ENCODE measurements around the gene DLAT. TPM values are rescaled to one million over a fixed set of nuclear protein-coding genes. Genes with fewer than 3 reads are reported as not detected.

The DLAT gene
- total RNA-seq, 1 experiment from 2014 or later, result 68.1 TPM

DNA sequence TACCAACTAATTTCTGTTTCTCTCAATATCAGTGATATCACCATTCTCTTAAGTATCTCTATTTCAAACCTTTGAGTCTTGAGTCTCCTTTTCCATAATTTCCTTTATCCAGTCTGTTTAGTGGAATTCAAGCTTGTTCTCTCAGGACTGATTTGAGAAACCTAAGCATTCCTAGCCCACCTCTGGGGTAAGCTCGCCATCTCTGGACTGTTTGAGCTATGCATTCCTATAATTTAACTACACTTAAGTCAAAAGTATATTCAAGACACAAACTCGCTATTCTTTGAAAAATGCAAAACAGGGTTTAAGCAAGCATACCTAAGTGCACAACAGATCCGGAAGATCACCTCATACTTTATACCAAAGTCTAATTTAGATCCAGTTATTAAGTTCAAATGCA, 2.1 kb upstream of the DLAT start:
- H3K4me1 ChIP-seq (ENCODE audit: control insufficient read depth in 1 of 2, insufficient read depth in 2 of 2, low read length in 2 of 2), result peaks cover 7 to 8% of the 10 kb centered on the region in 2 experiments; a peak in 3 of 4 replicates
- ChIA-PET POLR2A (no interaction called here), CTCF (interaction anchor here (1.4 to 1.5 kb wide), 2 partner anchors 91 to 182 kb away, joined by 3 to 4 read pairs; no protein-coding TSS in a partner anchor), RAD21 (ENCODE audit: low non-redundant PET in 1 of 2, low total read pairs in 2 of 2, uncharacterized antibody in 2 of 2, unreplicated experiment in 2 of 2) (no interaction called here)
- H3K36me3 ChIP-seq (ENCODE audit: control insufficient read depth in 1 of 2, insufficient read depth in 2 of 2, low read length in 2 of 2), result peaks cover 0 to 10% of the 10 kb centered on the region in 2 experiments; a peak in 2 of 4 replicates
- no peaks in the 10 kb centered on the region for H3K9me3 ChIP-seq (ENCODE audit: control insufficient read depth in 1 of 2, insufficient read depth in 1 of 2, low read depth in 1 of 2, low read length in 2 of 2)
- peaks cover 15% of the 10 kb centered on the region for H3K79me2 ChIP-seq (ENCODE audit: insufficient read depth, low read length)
- H4K20me1 ChIP-seq (ENCODE audit: insufficient read depth), result no peaks in the 10 kb centered on the region
- ATAC-seq (no peak), DNase-seq (ENCODE audit: low read depth, low spot score) (no peak)
- no peak overlapping the region for H3K4me3 ChIP-seq (replicated peaks in 1 of 2; ENCODE audit: low read depth in 1 of 2, low read length in 2 of 2)
- H3K27ac ChIP-seq (ENCODE audit: low read depth, low read length), result no peak overlapping the region
- no peak overlapping the region for H3K9ac ChIP-seq (ENCODE audit: low read length)
- H3K27me3 ChIP-seq (ENCODE audit: insufficient read depth, low read length), result no peaks in the 10 kb centered on the region
- H3K9me2 ChIP-seq (ENCODE audit: insufficient read depth), result no peaks in the 10 kb centered on the region
- no TSS peak for BruUV-seq (replicated peaks)
- intact Hi-C loops (cut with micrococcal nuclease), result no loop called here
- H2AFZ ChIP-seq (ENCODE audit: low read depth, low read length, poor library complexity, severe bottlenecking), result no peak overlapping the region
- no peak overlapping the region for H3K4me2 ChIP-seq (ENCODE audit: low read length)
- peak; percentile 14; the same call in 1 of the 2 replicates for TF ChIP-seq RAD21 (IDR thresholded peaks at IDR 0.05; ENCODE audit: low read depth)
- no peak for TF ChIP-seq CEBPB (IDR thresholded peaks at IDR 0.05; ENCODE audit: low read depth)
- TF ChIP-seq, protein P1, sequence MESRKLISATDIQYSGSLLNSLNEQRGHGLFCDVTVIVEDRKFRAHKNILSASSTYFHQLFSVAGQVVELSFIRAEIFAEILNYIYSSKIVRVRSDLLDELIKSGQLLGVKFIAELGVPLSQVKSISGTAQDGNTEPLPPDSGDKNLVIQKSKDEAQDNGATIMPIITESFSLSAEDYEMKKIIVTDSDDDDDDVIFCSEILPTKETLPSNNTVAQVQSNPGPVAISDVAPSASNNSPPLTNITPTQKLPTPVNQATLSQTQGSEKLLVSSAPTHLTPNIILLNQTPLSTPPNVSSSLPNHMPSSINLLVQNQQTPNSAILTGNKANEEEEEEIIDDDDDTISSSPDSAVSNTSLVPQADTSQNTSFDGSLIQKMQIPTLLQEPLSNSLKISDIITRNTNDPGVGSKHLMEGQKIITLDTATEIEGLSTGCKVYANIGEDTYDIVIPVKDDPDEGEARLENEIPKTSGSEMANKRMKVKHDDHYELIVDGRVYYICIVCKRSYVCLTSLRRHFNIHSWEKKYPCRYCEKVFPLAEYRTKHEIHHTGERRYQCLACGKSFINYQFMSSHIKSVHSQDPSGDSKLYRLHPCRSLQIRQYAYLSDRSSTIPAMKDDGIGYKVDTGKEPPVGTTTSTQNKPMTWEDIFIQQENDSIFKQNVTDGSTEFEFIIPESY (IDR thresholded peaks at IDR 0.05; ENCODE audit: extremely low read depth, insufficient replicate concordance, low read length), result no peak
- TF ChIP-seq ZNF274 (IDR thresholded peaks at IDR 0.05; ENCODE audit: low read depth, low read length), result no peak
- TF ChIP-seq, protein P2, sequence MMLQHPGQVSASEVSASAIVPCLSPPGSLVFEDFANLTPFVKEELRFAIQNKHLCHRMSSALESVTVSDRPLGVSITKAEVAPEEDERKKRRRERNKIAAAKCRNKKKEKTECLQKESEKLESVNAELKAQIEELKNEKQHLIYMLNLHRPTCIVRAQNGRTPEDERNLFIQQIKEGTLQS (IDR thresholded peaks at IDR 0.05), result no peak
- no peak for TF ChIP-seq POLR2A (IDR thresholded peaks at IDR 0.05; ENCODE audit: borderline replicate concordance, extremely low read depth, insufficient read depth, insufficient read length)
- no peak for TF ChIP-seq EZH2 (IDR thresholded peaks at IDR 0.05)
- no peak for TF ChIP-seq SIN3A (IDR thresholded peaks at IDR 0.05; ENCODE audit: low read depth)
- no peak for TF ChIP-seq ELF1 (IDR thresholded peaks at IDR 0.05; ENCODE audit: borderline replicate concordance, low read depth)
- TF ChIP-seq, protein P3, sequence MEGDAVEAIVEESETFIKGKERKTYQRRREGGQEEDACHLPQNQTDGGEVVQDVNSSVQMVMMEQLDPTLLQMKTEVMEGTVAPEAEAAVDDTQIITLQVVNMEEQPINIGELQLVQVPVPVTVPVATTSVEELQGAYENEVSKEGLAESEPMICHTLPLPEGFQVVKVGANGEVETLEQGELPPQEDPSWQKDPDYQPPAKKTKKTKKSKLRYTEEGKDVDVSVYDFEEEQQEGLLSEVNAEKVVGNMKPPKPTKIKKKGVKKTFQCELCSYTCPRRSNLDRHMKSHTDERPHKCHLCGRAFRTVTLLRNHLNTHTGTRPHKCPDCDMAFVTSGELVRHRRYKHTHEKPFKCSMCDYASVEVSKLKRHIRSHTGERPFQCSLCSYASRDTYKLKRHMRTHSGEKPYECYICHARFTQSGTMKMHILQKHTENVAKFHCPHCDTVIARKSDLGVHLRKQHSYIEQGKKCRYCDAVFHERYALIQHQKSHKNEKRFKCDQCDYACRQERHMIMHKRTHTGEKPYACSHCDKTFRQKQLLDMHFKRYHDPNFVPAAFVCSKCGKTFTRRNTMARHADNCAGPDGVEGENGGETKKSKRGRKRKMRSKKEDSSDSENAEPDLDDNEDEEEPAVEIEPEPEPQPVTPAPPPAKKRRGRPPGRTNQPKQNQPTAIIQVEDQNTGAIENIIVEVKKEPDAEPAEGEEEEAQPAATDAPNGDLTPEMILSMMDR (IDR thresholded peaks at IDR 0.05 in 2 of 3, conservative IDR thresholded peaks at IDR 0.05 in 1 of 3; ENCODE audit: borderline replicate concordance in 1 of 3, insufficient read depth in 1 of 3, low read depth in 2 of 3, low read length in 2 of 3), result peak in 1 of 3 experiments; percentile 25; a peak in 1 of 6 replicates
- TF ChIP-seq YY1 (IDR thresholded peaks at IDR 0.05; ENCODE audit: extremely low read depth, insufficient replicate concordance, low read depth, low read length), result no peak

All from HCT116 (cell line).